H9 (cell line): Measurements from ENCODE around the gene NTRK3. TPM values are rescaled to one million over a fixed set of nuclear protein-coding genes. Genes with fewer than 3 reads are reported as not detected.
A peak's percentile ranks its signal among the peaks of the same experiment; 100 is the strongest.

Experiments used
- DNase-seq: peaks from one replicate; pipeline ENCODE4 v3.0.0-alpha.2; 2017
- H2AFZ ChIP-seq: one replicate; pipeline ENCODE4 v1.6.1; 2013; ENCODE audit warnings: mild to moderate bottlenecking, low read length, control low read depth, moderate library complexity
- H2AK5ac ChIP-seq: 2 replicates; pipeline ENCODE4 v1.6.1; 2013; ENCODE audit warnings: low read length, control low read depth, mixed read lengths; ENCODE audit not compliant: insufficient read length
- H2BK120ac ChIP-seq: one replicate; pipeline ENCODE4 v1.6.1; 2013; ENCODE audit warnings: low read depth, mild to moderate bottlenecking, low read length, control low read depth, inconsistent platforms; ENCODE audit not compliant: poor library complexity, severe bottlenecking
- H2BK12ac ChIP-seq: 2 replicates; pipeline ENCODE4 v1.6.1; 2013; ENCODE audit warnings: low read length, control low read depth, mixed read lengths, low read depth; ENCODE audit not compliant: insufficient read length
- H2BK15ac ChIP-seq: 2 replicates; pipeline ENCODE4 v1.6.1; 2013; ENCODE audit warnings: low read depth, low read length, control low read depth
- H2BK20ac ChIP-seq: one replicate; pipeline ENCODE4 v1.6.1; 2013; ENCODE audit warnings: low read depth, mild to moderate bottlenecking, low read length, control low read depth, inconsistent platforms; ENCODE audit not compliant: poor library complexity, severe bottlenecking
- H2BK5ac ChIP-seq: 2 replicates; pipeline ENCODE4 v1.6.1; 2013; ENCODE audit warnings: low read length, control low read depth, mixed read lengths; ENCODE audit not compliant: insufficient read length
- H3K14ac ChIP-seq: 2 replicates; pipeline ENCODE4 v1.6.1; 2013; ENCODE audit warnings: low read length, control low read depth; ENCODE audit not compliant: insufficient read depth
- H3K18ac ChIP-seq: 2 replicates; pipeline ENCODE4 v1.6.1; 2013; ENCODE audit warnings: low read depth, mild to moderate bottlenecking, mixed read lengths, low read length, control low read depth; ENCODE audit not compliant: insufficient read length
- H3K23ac ChIP-seq: 2 replicates; pipeline ENCODE4 v1.6.1; 2013; ENCODE audit warnings: low read length, control low read depth, mixed read lengths, low read depth; ENCODE audit not compliant: insufficient read length
- H3K23me2 ChIP-seq: 2 replicates; pipeline ENCODE4 v1.6.1; 2013; ENCODE audit warnings: low read depth, mild to moderate bottlenecking, mixed read lengths, low read length, control low read depth; ENCODE audit not compliant: insufficient read length, poor library complexity, severe bottlenecking
- H3K27ac ChIP-seq: 2 replicates; pipeline ENCODE4 v1.5.1; 2013; ENCODE audit warnings: low read length, control low read depth, mixed read lengths, low read depth; ENCODE audit not compliant: insufficient read length
- H3K27me3 ChIP-seq: 2 replicates; pipeline ENCODE4 v1.6.1; 2013; ENCODE audit warnings: low read length, control low read depth, inconsistent platforms; ENCODE audit not compliant: insufficient read depth
- H3K4ac ChIP-seq: 2 replicates; pipeline ENCODE4 v1.6.1; 2013; ENCODE audit warnings: low read depth, mild to moderate bottlenecking, control low read depth, inconsistent platforms, low read length, moderate library complexity
- H3K4me1 ChIP-seq: 2 replicates; pipeline ENCODE4 v1.6.1; 2013; ENCODE audit warnings: low read length, control low read depth, inconsistent platforms; ENCODE audit not compliant: insufficient read depth
- H3K4me2 ChIP-seq: 2 replicates; pipeline ENCODE4 v1.6.1; 2013; ENCODE audit warnings: low read length, control low read depth, mixed read lengths; ENCODE audit not compliant: insufficient read length, insufficient read depth
- H3K56ac ChIP-seq: 2 replicates; pipeline ENCODE4 v1.6.1; 2013; ENCODE audit warnings: low read depth, mild to moderate bottlenecking, mixed read lengths, low read length, control low read depth; ENCODE audit not compliant: insufficient read length
- H3K79me1 ChIP-seq: 2 replicates; pipeline ENCODE4 v1.6.1; 2013; ENCODE audit warnings: low read depth, mild to moderate bottlenecking, moderate library complexity, low read length, control low read depth, inconsistent platforms; ENCODE audit not compliant: insufficient read depth, poor library complexity, severe bottlenecking
- H3K79me2 ChIP-seq: 2 replicates; pipeline ENCODE4 v1.6.1; 2013; ENCODE audit warnings: low read length, control low read depth, inconsistent platforms; ENCODE audit not compliant: insufficient read depth
- H3K9ac ChIP-seq: 2 replicates; pipeline ENCODE4 v1.6.1; 2013; ENCODE audit warnings: low read length, control low read depth, mixed read lengths; ENCODE audit not compliant: insufficient read length; ENCODE audit errors: extremely low read depth
- H3K9me3 ChIP-seq: one replicate; pipeline ENCODE4 v1.6.1; 2013; ENCODE audit warnings: low read depth, low read length, inconsistent platforms; ENCODE audit not compliant: control insufficient read depth
- H3T11ph ChIP-seq: one replicate; pipeline ENCODE4 v1.6.1; 2013; ENCODE audit warnings: mild to moderate bottlenecking, low read length, control low read depth, inconsistent platforms
- H4K20me1 ChIP-seq: one replicate; pipeline ENCODE4 v1.6.1; 2013; ENCODE audit not compliant: control insufficient read depth, insufficient read length, insufficient read depth
- H4K5ac ChIP-seq: 2 replicates; pipeline ENCODE4 v1.6.1; 2013; ENCODE audit warnings: low read depth, mild to moderate bottlenecking, mixed read lengths, low read length, control low read depth; ENCODE audit not compliant: insufficient read length
- H4K8ac ChIP-seq: replicated peaks from 2 replicates; pipeline ENCODE4 v1.6.1; 2013; ENCODE audit warnings: low read length, control low read depth, mixed read lengths, low read depth; ENCODE audit not compliant: insufficient read length
- H4K91ac ChIP-seq: 2 replicates; pipeline ENCODE4 v1.6.1; 2013; ENCODE audit warnings: low read depth, mild to moderate bottlenecking, moderate library complexity, mixed read lengths, low read length, control low read depth; ENCODE audit not compliant: insufficient read length
- H3K27ac Mint-ChIP-seq, 3 experiments: 2 replicates in 2 of 3; 3 replicates in 1 of 3; pipeline ENCODE4 v1.8.0; 2020 to 2021; ENCODE audit warnings: mixed read lengths in 3 of 3, mild to moderate bottlenecking in 1 of 3, moderate library complexity in 1 of 3
- H3K27me3 Mint-ChIP-seq: 2 replicates; pipeline ENCODE4 v1.8.0; 2021; ENCODE audit warnings: low read depth, mild to moderate bottlenecking, moderate library complexity, mixed read lengths
- H3K36me3 Mint-ChIP-seq, 3 experiments: 2 replicates in 2 of 3; 3 replicates in 1 of 3; pipeline ENCODE4 v1.8.0; 2020 to 2021; ENCODE audit warnings: low read depth in 3 of 3, mixed read lengths in 3 of 3; ENCODE audit not compliant: insufficient read depth in 1 of 3
- H3K4me1 Mint-ChIP-seq, 2 experiments: 2 replicates each; pipeline ENCODE4 v1.8.0; 2020; ENCODE audit warnings: mixed read lengths in 2 of 2
- H3K4me3 Mint-ChIP-seq, 2 experiments: 2 replicates in 1 of 2; 3 replicates in 1 of 2; pipeline ENCODE4 v1.8.0; 2020 to 2021; ENCODE audit warnings: mild to moderate bottlenecking in 2 of 2, mixed read lengths in 2 of 2, moderate library complexity in 1 of 2
- H3K9me3 Mint-ChIP-seq, 2 experiments: 2 replicates in 1 of 2; 3 replicates in 1 of 2; pipeline ENCODE4 v1.8.0; 2020; ENCODE audit warnings: mild to moderate bottlenecking in 2 of 2, mixed read lengths in 2 of 2, moderate library complexity in 1 of 2
- CTCF ChIP-seq: fragments of 200-600 bp; sonication (generic); conservative IDR thresholded peaks from 3 replicates; pipeline ENCODE4 v1.8.0; 2021; ENCODE audit warnings: antibody characterized with exemption, mild to moderate bottlenecking
- WGBS: extraction: QIAGEN DNeasy Blood & Tissue Kit; methylation state at CpG from one replicate; pipeline ENCODE4 v1.1.7; 2013; ENCODE audit warnings: missing lambda C conversion rate, low lambda C conversion rate, mixed read lengths; ENCODE audit not compliant: insufficient read length; ENCODE audit errors: extremely low coverage; 5-methylcytosine and 5-hydroxymethylcytosine counted together
- total RNA-seq: library from RNA; stranded (reverse); gene quantifications from 2 replicates; pipeline ENCODE4 v1.2.1, GENCODE V29; 2021

NTRK3 gene
- total RNA-seq, 1 experiment from 2014 or later = 2.5 TPM

- Mint-ChIP-seq H3K4me1 (no peaks in the 10 kb centered on the region), H3K9me3 (peaks cover 2 to 4% of the 10 kb centered on the region in 2 experiments; a peak in 3 of 5 replicates), H3K27ac (peak overlapping the region in 1 of 3 experiments; percentile 65; a peak in 1 of 7 replicates), H3K36me3 (no peaks in the 10 kb centered on the region; a peak in 1 of 7 replicates), H3K27me3 (peaks cover 6% of the 10 kb centered on the region), H3K4me3 (no peak overlapping the region)
- Histone ChIP-seq H2BK15ac (no peak overlapping the region), H3K23ac (no peak overlapping the region), H3K4me1 (no peaks in the 10 kb centered on the region), H4K5ac (no peak overlapping the region), H2BK120ac (no peak overlapping the region), H3K9me3 (no peaks in the 10 kb centered on the region), H3K14ac (no peak overlapping the region), H4K20me1 (no peaks in the 10 kb centered on the region), H2AK5ac (no peak overlapping the region), H3K9ac (no peak overlapping the region), H2AFZ (no peak overlapping the region), H3K18ac (no peak overlapping the region), H3K79me1 (no peaks in the 10 kb centered on the region), H3K4ac (no peak overlapping the region), H3K79me2 (no peaks in the 10 kb centered on the region), H3K27me3 (no peaks in the 10 kb centered on the region), H4K8ac (no peak overlapping the region), H3K27ac (no peak overlapping the region), H3K4me2 (no peak overlapping the region), H4K91ac (no peak overlapping the region), H3K56ac (no peak overlapping the region), H3K23me2 (no peaks in the 10 kb centered on the region), H2BK20ac (no peak overlapping the region), H2BK12ac (no peak overlapping the region), H2BK5ac (no peak overlapping the region), H3T11ph (no peak overlapping the region)
- TF ChIP-seq CTCF = peak; percentile 62
- WGBS = no CpG with 5 or more reads among the region's 6 CpGs
- DNase-seq = peak; percentile 51
These were observed 115.2 kb downstream of the NTRK3 start for GRCh38 chr15:88141269-88141889.
